ENCODE data around the gene ZC3H13.

- TF ChIP-seq ZNF449 (tag by site-specific recombination; IDR thresholded peaks at IDR 0.05): no peak
- TF ChIP-seq SP7 (tag by site-specific recombination; IDR thresholded peaks at IDR 0.05): no peak
- no peak for TF ChIP-seq ZBTB8A (tag by site-specific recombination; IDR thresholded peaks at IDR 0.05)
- TF ChIP-seq, protein P1, sequence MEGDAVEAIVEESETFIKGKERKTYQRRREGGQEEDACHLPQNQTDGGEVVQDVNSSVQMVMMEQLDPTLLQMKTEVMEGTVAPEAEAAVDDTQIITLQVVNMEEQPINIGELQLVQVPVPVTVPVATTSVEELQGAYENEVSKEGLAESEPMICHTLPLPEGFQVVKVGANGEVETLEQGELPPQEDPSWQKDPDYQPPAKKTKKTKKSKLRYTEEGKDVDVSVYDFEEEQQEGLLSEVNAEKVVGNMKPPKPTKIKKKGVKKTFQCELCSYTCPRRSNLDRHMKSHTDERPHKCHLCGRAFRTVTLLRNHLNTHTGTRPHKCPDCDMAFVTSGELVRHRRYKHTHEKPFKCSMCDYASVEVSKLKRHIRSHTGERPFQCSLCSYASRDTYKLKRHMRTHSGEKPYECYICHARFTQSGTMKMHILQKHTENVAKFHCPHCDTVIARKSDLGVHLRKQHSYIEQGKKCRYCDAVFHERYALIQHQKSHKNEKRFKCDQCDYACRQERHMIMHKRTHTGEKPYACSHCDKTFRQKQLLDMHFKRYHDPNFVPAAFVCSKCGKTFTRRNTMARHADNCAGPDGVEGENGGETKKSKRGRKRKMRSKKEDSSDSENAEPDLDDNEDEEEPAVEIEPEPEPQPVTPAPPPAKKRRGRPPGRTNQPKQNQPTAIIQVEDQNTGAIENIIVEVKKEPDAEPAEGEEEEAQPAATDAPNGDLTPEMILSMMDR (tag by site-specific recombination; IDR thresholded peaks at IDR 0.05): no peak
- TF ChIP-seq ZNF221 (tag by site-specific recombination; IDR thresholded peaks at IDR 0.05; ENCODE audit: borderline replicate concordance): no peak
- no peak for TF ChIP-seq ZNF658 (tag by site-specific recombination; IDR thresholded peaks at IDR 0.05)
- no peak for TF ChIP-seq TCF7L2 (IDR thresholded peaks at IDR 0.05; ENCODE audit: borderline replicate concordance, low read depth, low read length)
- no peak for TF ChIP-seq ZNF571 (tag by site-specific recombination; IDR thresholded peaks at IDR 0.05)
- no peak for TF ChIP-seq ZNF184 (tag by site-specific recombination; IDR thresholded peaks at IDR 0.05)
- no peak for TF ChIP-seq ZNF18 (tag by site-specific recombination; IDR thresholded peaks at IDR 0.05)
- no peak for TF ChIP-seq REST (tag by site-specific recombination; IDR thresholded peaks at IDR 0.05)
- TF ChIP-seq ZNF248 (tag by site-specific recombination; IDR thresholded peaks at IDR 0.05): no peak
Observed at GRCh38 chr13:46057256-46058015, 4.9 kb upstream of the ZC3H13 start.
